ENCODE results near the gene SMCO4.

The SMCO4 gene

GRCh38 chr11:93504110-93505095 is 38.8 kb downstream of the SMCO4 start:
- DNase-seq (ENCODE audit: low spot score), result no peak

- DNase-seq (ENCODE audit: low spot score), result no peak
Observed at GRCh38 chr11:93501856-93502255, 41.3 kb downstream of the SMCO4 start.

- DNase-seq (ENCODE audit: low spot score), result no peak
Observed at GRCh38 chr11:93500759-93501158, 42.4 kb downstream of the SMCO4 start.

GRCh38 chr11:93498641-93499040 is 44.5 kb downstream of the SMCO4 start:
- DNase-seq (ENCODE audit: low spot score), result peak; percentile 20

- DNase-seq (ENCODE audit: low spot score), result no peak
Observed at GRCh38 chr11:93498161-93498560, 45.0 kb downstream of the SMCO4 start.

GRCh38 chr11:93497596-93497995 is 45.6 kb downstream of the SMCO4 start:
- no peak for DNase-seq (ENCODE audit: low spot score)

- no peak for DNase-seq (ENCODE audit: low spot score)
Observed at GRCh38 chr11:93494357-93494756, 48.8 kb downstream of the SMCO4 start.

- no peak for DNase-seq (ENCODE audit: low spot score)
Observed at GRCh38 chr11:93493252-93493897, 49.8 kb downstream of the SMCO4 start.

- no peak for DNase-seq (ENCODE audit: low spot score)
Observed at GRCh38 chr11:93492464-93493251, 50.5 kb downstream of the SMCO4 start.

- no peak for DNase-seq (ENCODE audit: low spot score)
Observed at GRCh38 chr11:93491973-93492372, 51.2 kb downstream of the SMCO4 start.

- DNase-seq (ENCODE audit: low spot score), result no peak
Observed at GRCh38 chr11:93490996-93491618, 52.1 kb downstream of the SMCO4 start.

GRCh38 chr11:93489841-93490240 is 53.4 kb downstream of the SMCO4 start:
- DNase-seq (ENCODE audit: low spot score), result no peak

- no peak for DNase-seq (ENCODE audit: low spot score)
Observed at GRCh38 chr11:93487032-93487483, 56.1 kb downstream of the SMCO4 start.

- no peak for DNase-seq (ENCODE audit: low spot score)
Observed at GRCh38 chr11:93485983-93486382, 57.2 kb downstream of the SMCO4 start.

- no peak for DNase-seq (ENCODE audit: low spot score)
Observed at GRCh38 chr11:93484716-93485115, 58.5 kb downstream of the SMCO4 start.

- DNase-seq (ENCODE audit: low spot score), result no peak
Observed at GRCh38 chr11:93482556-93482955, 60.6 kb downstream of the SMCO4 start.

GRCh38 chr11:93481696-93482095 is 61.5 kb downstream of the SMCO4 start:
- DNase-seq (ENCODE audit: low spot score), result no peak

- no peak for DNase-seq (ENCODE audit: low spot score)
Observed at GRCh38 chr11:93481279-93481678, 61.9 kb downstream of the SMCO4 start.

GRCh38 chr11:93480756-93481155 is 62.4 kb downstream of the SMCO4 start:
- DNase-seq (ENCODE audit: low spot score), result no peak

GRCh38 chr11:93480256-93480655 is 62.9 kb downstream of the SMCO4 start:
- DNase-seq (ENCODE audit: low spot score), result no peak

- no peak for DNase-seq (ENCODE audit: low spot score)
Observed at GRCh38 chr11:93478841-93479240, 64.3 kb downstream of the SMCO4 start.

GRCh38 chr11:93477684-93478234 is 65.4 kb downstream of the SMCO4 start:
- DNase-seq (ENCODE audit: low spot score), result no peak
